ENCODE data around the gene CLPSL1.

CLPSL1 gene

GRCh38 chr6:35757456-35758123 is 23.2 kb upstream of the CLPSL1 start:
- no peak for DNase-seq (ENCODE audit: low read depth in 2 of 3, low spot score in 2 of 3)

GRCh38 chr6:35759426-35759825 is 21.4 kb upstream of the CLPSL1 start:
- no peak for DNase-seq (ENCODE audit: low read depth in 2 of 3, low spot score in 2 of 3)

GRCh38 chr6:35765739-35766138 is 15.1 kb upstream of the CLPSL1 start:
- DNase-seq (ENCODE audit: low read depth in 2 of 3, low spot score in 2 of 3): no peak

- DNase-seq (ENCODE audit: low read depth in 2 of 3, low spot score in 2 of 3): no peak
Observed at GRCh38 chr6:35769211-35769610, 11.6 kb upstream of the CLPSL1 start.

GRCh38 chr6:35771343-35771627 is 9.5 kb upstream of the CLPSL1 start:
- no peak for DNase-seq (ENCODE audit: low read depth in 2 of 3, low spot score in 2 of 3)

GRCh38 chr6:35774116-35774794 is 6.6 kb upstream of the CLPSL1 start:
- no peak for DNase-seq (ENCODE audit: low read depth in 2 of 3, low spot score in 2 of 3)

- DNase-seq (ENCODE audit: low read depth in 2 of 3, low spot score in 2 of 3): no peak
Observed at GRCh38 chr6:35775031-35775430, 5.8 kb upstream of the CLPSL1 start.

- no peak for DNase-seq (ENCODE audit: low read depth in 2 of 3, low spot score in 2 of 3)
Observed at GRCh38 chr6:35776364-35777215, 4.2 kb upstream of the CLPSL1 start, which contains the start of gene CLPSL2. Gene CLPSL2, plus strand, starts transcription at chr6:35776598. Its CDS starts 21 bp downstream, at chr6:35776619.

GRCh38 chr6:35777356-35778102 is 3.3 kb upstream of the CLPSL1 start:
- DNase-seq (ENCODE audit: low read depth in 2 of 3, low spot score in 2 of 3): no peak

GRCh38 chr6:35778437-35778836 is 2.4 kb upstream of the CLPSL1 start:
- DNase-seq (ENCODE audit: low read depth in 2 of 3, low spot score in 2 of 3): no peak

GRCh38 chr6:35781290-35781689 is 471 bp downstream of the CLPSL1 start:
- DNase-seq (ENCODE audit: low read depth in 2 of 3, low spot score in 2 of 3): no peak

GRCh38 chr6:35782424-35782823 is 1.6 kb downstream of the CLPSL1 start:
- DNase-seq (ENCODE audit: low read depth in 2 of 3, low spot score in 2 of 3): no peak

- DNase-seq (ENCODE audit: low read depth in 2 of 3, low spot score in 2 of 3): no peak
Observed at GRCh38 chr6:35784200-35784599, 3.4 kb downstream of the CLPSL1 start.

- DNase-seq (ENCODE audit: low read depth in 2 of 3, low spot score in 2 of 3): no peak
Observed at GRCh38 chr6:35786272-35786671, 5.5 kb downstream of the CLPSL1 start.

- no peak for DNase-seq (ENCODE audit: low read depth in 2 of 3, low spot score in 2 of 3)
Observed at GRCh38 chr6:35786810-35787209, 6.0 kb downstream of the CLPSL1 start.

- DNase-seq (ENCODE audit: low read depth in 2 of 3, low spot score in 2 of 3): no peak
Observed at GRCh38 chr6:35787266-35788218, 6.7 kb downstream of the CLPSL1 start.

- DNase-seq (ENCODE audit: low read depth in 2 of 3, low spot score in 2 of 3): no peak
Observed at GRCh38 chr6:35788423-35788982, 7.7 kb downstream of the CLPSL1 start.

GRCh38 chr6:35790683-35791082 is 9.9 kb downstream of the CLPSL1 start:
- no peak for DNase-seq (ENCODE audit: low read depth in 2 of 3, low spot score in 2 of 3)

- no peak for DNase-seq (ENCODE audit: low read depth in 2 of 3, low spot score in 2 of 3)
Observed at GRCh38 chr6:35794536-35795452, 14.0 kb downstream of the CLPSL1 start.
